WTC11 (cell line): ENCODE measurements around the gene BCAS3. TPM values are rescaled to one million over a fixed set of nuclear protein-coding genes. Genes with fewer than 3 reads are reported as not detected.

Experiments used
- ATAC-seq: fragments of 200-7000 bp; cut with Tn5 transposase; 2 replicates; pipeline ENCODE4 v1.10.0; 2021; ENCODE audit warnings: mild to moderate bottlenecking, moderate library complexity
- CTCF ChIA-PET: fragments of 300-600 bp; sonication (Branson Sonifier 250); formaldehyde crosslinking; loops from one replicate; lab custom pipeline; 2021; ENCODE audit warnings: antibody characterized with exemption; lab: Charles Lee
- POLR2A ChIA-PET: fragments of 350-600 bp; sonication (Branson Sonifier 250); formaldehyde crosslinking; loops from one replicate; lab custom pipeline; 2021; ENCODE audit warnings: antibody characterized with exemption; lab: Charles Lee
- DNase-seq: peaks from one replicate; pipeline ENCODE4 v3.0.0; 2021; ENCODE audit warnings: low spot score
- H3K27ac Mint-ChIP-seq: 2 replicates; pipeline ENCODE4 v1.8.0; 2021; ENCODE audit warnings: mixed read lengths
- H3K27me3 Mint-ChIP-seq: 2 replicates; pipeline ENCODE4 v1.8.0; 2021; ENCODE audit warnings: low read depth, mild to moderate bottlenecking, moderate library complexity, mixed read lengths
- H3K36me3 Mint-ChIP-seq: 2 replicates; pipeline ENCODE4 v1.8.0; 2021; ENCODE audit warnings: mixed read lengths
- H3K4me1 Mint-ChIP-seq: 2 replicates; pipeline ENCODE4 v1.8.0; 2022; ENCODE audit warnings: mixed read lengths
- H3K4me3 Mint-ChIP-seq: 2 replicates; pipeline ENCODE4 v1.8.0; 2021; ENCODE audit warnings: mild to moderate bottlenecking, moderate library complexity, mixed read lengths
- H3K9me3 Mint-ChIP-seq: 2 replicates; pipeline ENCODE4 v1.8.0; 2021; ENCODE audit warnings: mixed read lengths
- CBFB ChIP-seq: sonication (generic); formaldehyde crosslinking; IDR thresholded peaks from 2 replicates; pipeline ENCODE4 v1.8.1; 2022; ENCODE audit warnings: mild to moderate bottlenecking, low read depth, missing genetic modification reagents
- ELF4 ChIP-seq: sonication (generic); formaldehyde crosslinking; IDR thresholded peaks from 2 replicates; pipeline ENCODE4 v1.8.1; 2022; ENCODE audit warnings: low read depth, mild to moderate bottlenecking, moderate library complexity, missing genetic modification reagents
- FOXP1 ChIP-seq: sonication (generic); formaldehyde crosslinking; IDR thresholded peaks from 2 replicates; pipeline ENCODE4 v1.8.0; 2022; ENCODE audit warnings: missing genetic modification reagents, mild to moderate bottlenecking, moderate library complexity, borderline replicate concordance
- GABPB1 ChIP-seq: sonication (generic); formaldehyde crosslinking; IDR thresholded peaks from 2 replicates; pipeline ENCODE4 v1.8.1; 2023; ENCODE audit warnings: mild to moderate bottlenecking, missing genetic modification reagents
- GRHL2 ChIP-seq: fragments of 250-450 bp; sonication (Bioruptor Pico); IDR thresholded peaks from 2 replicates; pipeline ENCODE4 v1.8.0; 2022; ENCODE audit warnings: mild to moderate bottlenecking, moderate library complexity; ENCODE audit not compliant: insufficient replicate concordance, severe bottlenecking
- IRF2 ChIP-seq: sonication (generic); formaldehyde crosslinking; IDR thresholded peaks from 2 replicates; pipeline ENCODE4 v1.8.0; 2022; ENCODE audit warnings: low read depth, missing genetic modification reagents, borderline replicate concordance
- JUN ChIP-seq: sonication (generic); formaldehyde crosslinking; IDR thresholded peaks from 2 replicates; pipeline ENCODE4 v1.8.0; 2023; ENCODE audit warnings: mild to moderate bottlenecking, missing genetic modification reagents
- KAT7 ChIP-seq: sonication (generic); formaldehyde crosslinking; IDR thresholded peaks from 2 replicates; pipeline ENCODE4 v1.8.1; 2023; ENCODE audit warnings: missing genetic modification reagents, mild to moderate bottlenecking, borderline replicate concordance
- MXD4 ChIP-seq: fragments of 250-450 bp; sonication (Bioruptor Pico); IDR thresholded peaks from 2 replicates; pipeline ENCODE4 v1.8.0; 2021; ENCODE audit warnings: mild to moderate bottlenecking, moderate library complexity, borderline replicate concordance
- NFYB ChIP-seq: sonication (generic); formaldehyde crosslinking; conservative IDR thresholded peaks from 2 replicates; pipeline ENCODE4 v1.8.0; 2022; ENCODE audit warnings: low read depth, missing genetic modification reagents
- NR2C2 ChIP-seq: sonication (generic); formaldehyde crosslinking; IDR thresholded peaks from 2 replicates; pipeline ENCODE4 v1.8.0; 2022; ENCODE audit warnings: mild to moderate bottlenecking, missing genetic modification reagents
- RORB ChIP-seq: fragments of 250-450 bp; sonication (Bioruptor Pico); IDR thresholded peaks from 2 replicates; pipeline ENCODE4 v1.9.0; 2021; ENCODE audit warnings: mild to moderate bottlenecking
- STAT6 ChIP-seq: sonication (generic); formaldehyde crosslinking; conservative IDR thresholded peaks from 2 replicates; pipeline ENCODE4 v1.8.1; 2023; ENCODE audit warnings: mild to moderate bottlenecking, low read depth, missing genetic modification reagents, moderate library complexity
- TEAD1 ChIP-seq: sonication (generic); formaldehyde crosslinking; IDR thresholded peaks from 2 replicates; pipeline ENCODE4 v1.8.0; 2022; ENCODE audit warnings: mild to moderate bottlenecking, missing genetic modification reagents
- ZNF232 ChIP-seq: sonication (generic); formaldehyde crosslinking; IDR thresholded peaks from 2 replicates; pipeline ENCODE4 v1.8.0; 2022; ENCODE audit warnings: mild to moderate bottlenecking, missing genetic modification reagents
- ZNF317 ChIP-seq: sonication (generic); formaldehyde crosslinking; IDR thresholded peaks from 2 replicates; pipeline ENCODE4 v1.8.1; 2023; ENCODE audit warnings: low read depth, mild to moderate bottlenecking, moderate library complexity, missing genetic modification reagents, borderline replicate concordance
- ZNF423 ChIP-seq: fragments of 250-450 bp; sonication (Bioruptor Pico); IDR thresholded peaks from 2 replicates; pipeline ENCODE4 v2.1.2; 2022; ENCODE audit warnings: mild to moderate bottlenecking, moderate library complexity
- ZSCAN18 ChIP-seq: fragments of 250-450 bp; sonication (Bioruptor Pico); IDR thresholded peaks from 2 replicates; pipeline ENCODE4 v2.1.2; 2022; ENCODE audit warnings: mild to moderate bottlenecking, moderate library complexity
- total RNA-seq: library from RNA; stranded (reverse); gene quantifications from 3 replicates; pipeline ENCODE4 v1.2.3, GENCODE V29; 2021
- TF ChIP-seq, protein P1 (sequence below): sonication (generic); formaldehyde crosslinking; IDR thresholded peaks from 2 replicates; pipeline ENCODE4 v1.8.1; 2022; ENCODE audit warnings: low read depth, mild to moderate bottlenecking, moderate library complexity, missing genetic modification reagents, borderline replicate concordance
- TF ChIP-seq, protein P2 (sequence below): sonication (generic); formaldehyde crosslinking; IDR thresholded peaks from 2 replicates; pipeline ENCODE4 v1.8.0; 2023; ENCODE audit warnings: missing genetic modification reagents, mild to moderate bottlenecking, borderline replicate concordance
- TF ChIP-seq, protein P3 (sequence below): sonication (generic); formaldehyde crosslinking; IDR thresholded peaks from 2 replicates; pipeline ENCODE4 v1.8.1; 2023; ENCODE audit warnings: mild to moderate bottlenecking, missing genetic modification reagents, moderate library complexity

The BCAS3 gene
- total RNA-seq, 1 experiment from 2014 or later, result 15.5 TPM

- no peaks in the 10 kb centered on the region for H3K27me3 Mint-ChIP-seq
- peak; percentile 95 for ATAC-seq
- H3K36me3 Mint-ChIP-seq, result peaks cover 5% of the 10 kb centered on the region; the same call in 1 of the 2 replicates
- ChIA-PET CTCF (interaction anchor here (0.8 to 1.0 kb wide), 4 partner anchors 40 to 274 kb away, joined by 3 to 4 read pairs (median 4); no protein-coding TSS in a partner anchor), POLR2A (no interaction called here)
- TF ChIP-seq FOXP1, result no peak
- 0 out of 2 replicates have a peak, but pooled peaks have one; percentile 3 for TF ChIP-seq ZSCAN18 (CRISPR knock-in tag)
- peak; percentile 91 for TF ChIP-seq ZNF423 (CRISPR knock-in tag)
- TF ChIP-seq TEAD1 (CRISPR knock-in tag), result peak; percentile 45; the same call in 1 of the 2 replicates
- TF ChIP-seq, protein P1, sequence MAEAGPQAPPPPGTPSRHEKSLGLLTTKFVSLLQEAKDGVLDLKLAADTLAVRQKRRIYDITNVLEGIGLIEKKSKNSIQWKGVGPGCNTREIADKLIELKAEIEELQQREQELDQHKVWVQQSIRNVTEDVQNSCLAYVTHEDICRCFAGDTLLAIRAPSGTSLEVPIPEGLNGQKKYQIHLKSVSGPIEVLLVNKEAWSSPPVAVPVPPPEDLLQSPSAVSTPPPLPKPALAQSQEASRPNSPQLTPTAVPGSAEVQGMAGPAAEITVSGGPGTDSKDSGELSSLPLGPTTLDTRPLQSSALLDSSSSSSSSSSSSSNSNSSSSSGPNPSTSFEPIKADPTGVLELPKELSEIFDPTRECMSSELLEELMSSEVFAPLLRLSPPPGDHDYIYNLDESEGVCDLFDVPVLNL (CRISPR knock-in tag), result no peak
- H3K4me1 Mint-ChIP-seq, result peaks cover 54% of the 10 kb centered on the region
- H3K9me3 Mint-ChIP-seq, result peaks cover 4% of the 10 kb centered on the region; the same call in 1 of the 2 replicates
- peak overlapping the region; percentile 88 for H3K27ac Mint-ChIP-seq
- no peak for DNase-seq
- H3K4me3 Mint-ChIP-seq, result peak overlapping the region; percentile 4
These were observed 568.1 kb downstream of the BCAS3 start for GRCh38 chr17:61245706-61246135.

- no peak for ATAC-seq
- TF ChIP-seq, protein P2, sequence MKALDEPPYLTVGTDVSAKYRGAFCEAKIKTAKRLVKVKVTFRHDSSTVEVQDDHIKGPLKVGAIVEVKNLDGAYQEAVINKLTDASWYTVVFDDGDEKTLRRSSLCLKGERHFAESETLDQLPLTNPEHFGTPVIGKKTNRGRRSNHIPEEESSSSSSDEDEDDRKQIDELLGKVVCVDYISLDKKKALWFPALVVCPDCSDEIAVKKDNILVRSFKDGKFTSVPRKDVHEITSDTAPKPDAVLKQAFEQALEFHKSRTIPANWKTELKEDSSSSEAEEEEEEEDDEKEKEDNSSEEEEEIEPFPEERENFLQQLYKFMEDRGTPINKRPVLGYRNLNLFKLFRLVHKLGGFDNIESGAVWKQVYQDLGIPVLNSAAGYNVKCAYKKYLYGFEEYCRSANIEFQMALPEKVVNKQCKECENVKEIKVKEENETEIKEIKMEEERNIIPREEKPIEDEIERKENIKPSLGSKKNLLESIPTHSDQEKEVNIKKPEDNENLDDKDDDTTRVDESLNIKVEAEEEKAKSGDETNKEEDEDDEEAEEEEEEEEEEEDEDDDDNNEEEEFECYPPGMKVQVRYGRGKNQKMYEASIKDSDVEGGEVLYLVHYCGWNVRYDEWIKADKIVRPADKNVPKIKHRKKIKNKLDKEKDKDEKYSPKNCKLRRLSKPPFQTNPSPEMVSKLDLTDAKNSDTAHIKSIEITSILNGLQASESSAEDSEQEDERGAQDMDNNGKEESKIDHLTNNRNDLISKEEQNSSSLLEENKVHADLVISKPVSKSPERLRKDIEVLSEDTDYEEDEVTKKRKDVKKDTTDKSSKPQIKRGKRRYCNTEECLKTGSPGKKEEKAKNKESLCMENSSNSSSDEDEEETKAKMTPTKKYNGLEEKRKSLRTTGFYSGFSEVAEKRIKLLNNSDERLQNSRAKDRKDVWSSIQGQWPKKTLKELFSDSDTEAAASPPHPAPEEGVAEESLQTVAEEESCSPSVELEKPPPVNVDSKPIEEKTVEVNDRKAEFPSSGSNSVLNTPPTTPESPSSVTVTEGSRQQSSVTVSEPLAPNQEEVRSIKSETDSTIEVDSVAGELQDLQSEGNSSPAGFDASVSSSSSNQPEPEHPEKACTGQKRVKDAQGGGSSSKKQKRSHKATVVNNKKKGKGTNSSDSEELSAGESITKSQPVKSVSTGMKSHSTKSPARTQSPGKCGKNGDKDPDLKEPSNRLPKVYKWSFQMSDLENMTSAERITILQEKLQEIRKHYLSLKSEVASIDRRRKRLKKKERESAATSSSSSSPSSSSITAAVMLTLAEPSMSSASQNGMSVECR (CRISPR knock-in tag), result no peak
- TF ChIP-seq JUN (no peak), RORB (no peak), ZNF317 (no peak), CBFB (no peak), GABPB1 (CRISPR knock-in tag) (no peak), MXD4 (CRISPR knock-in tag) (no peak), ELF4 (CRISPR knock-in tag) (no peak), IRF2 (no peak), NR2C2 (CRISPR knock-in tag) (no peak), GRHL2 (CRISPR knock-in tag) (no peak), STAT6 (no peak), KAT7 (CRISPR knock-in tag) (no peak), ZNF232 (CRISPR knock-in tag) (no peak), NFYB (CRISPR knock-in tag) (no peak)
- TF ChIP-seq, protein P3, sequence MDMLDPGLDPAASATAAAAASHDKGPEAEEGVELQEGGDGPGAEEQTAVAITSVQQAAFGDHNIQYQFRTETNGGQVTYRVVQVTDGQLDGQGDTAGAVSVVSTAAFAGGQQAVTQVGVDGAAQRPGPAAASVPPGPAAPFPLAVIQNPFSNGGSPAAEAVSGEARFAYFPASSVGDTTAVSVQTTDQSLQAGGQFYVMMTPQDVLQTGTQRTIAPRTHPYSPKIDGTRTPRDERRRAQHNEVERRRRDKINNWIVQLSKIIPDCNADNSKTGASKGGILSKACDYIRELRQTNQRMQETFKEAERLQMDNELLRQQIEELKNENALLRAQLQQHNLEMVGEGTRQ (CRISPR knock-in tag), result no peak
- TF ChIP-seq, all 79 proteins: peak for 0
- Mint-ChIP-seq H3K9me3 (peaks cover 4% of the 10 kb centered on the region; the same call in 1 of the 2 replicates), H3K27me3 (no peaks in the 10 kb centered on the region), H3K4me1 (peaks cover 57% of the 10 kb centered on the region), H3K27ac (no peak overlapping the region), H3K4me3 (no peak overlapping the region), H3K36me3 (peaks cover 5% of the 10 kb centered on the region; the same call in 1 of the 2 replicates)
- no peak for DNase-seq
- CTCF ChIA-PET, result no interaction called here
- POLR2A ChIA-PET, result no interaction called here
These were observed 569.8 kb downstream of the BCAS3 start for GRCh38 chr17:61247439-61247838.
